Stomach smooth muscle (tissue), 2 donors: ENCODE results near the gene ACSM6.

Experiments
- H3K27ac ChIP-seq: one replicate; pipeline ENCODE4 v1.7.0; 2013; ENCODE audit warnings: mild to moderate bottlenecking, low read length, inconsistent platforms
- H3K27me3 ChIP-seq, 2 donors: one replicate each; pipeline ENCODE4 v1.7.0; 2013; ENCODE audit warnings: low read length in 2 of 2; ENCODE audit not compliant: insufficient read depth in 2 of 2, control insufficient read depth in 1 of 2
- H3K36me3 ChIP-seq, 2 donors: one replicate each; pipeline ENCODE4 v1.7.0; 2013; ENCODE audit warnings: low read length in 2 of 2; ENCODE audit not compliant: control insufficient read depth in 2 of 2, insufficient read depth in 2 of 2
- H3K4me1 ChIP-seq: one replicate; pipeline ENCODE4 v1.7.0; 2013; ENCODE audit warnings: low read length; ENCODE audit not compliant: control insufficient read depth, insufficient read depth
- H3K4me3 ChIP-seq, 2 donors: one replicate each; pipeline ENCODE4 v1.7.0; 2013; ENCODE audit warnings: low read length in 2 of 2
- H3K9ac ChIP-seq, 2 donors: one replicate each; pipeline ENCODE4 v1.7.0; 2013; ENCODE audit warnings: low read length in 2 of 2, mild to moderate bottlenecking in 1 of 2
- H3K9me3 ChIP-seq, 2 donors: one replicate each; pipeline ENCODE4 v1.7.0; 2013; ENCODE audit warnings: low read length in 2 of 2; ENCODE audit not compliant: control insufficient read depth in 2 of 2
- donor health status: healthy.
- donor health status: Pancreatic carcinoma.

The ACSM6 gene

DNA sequence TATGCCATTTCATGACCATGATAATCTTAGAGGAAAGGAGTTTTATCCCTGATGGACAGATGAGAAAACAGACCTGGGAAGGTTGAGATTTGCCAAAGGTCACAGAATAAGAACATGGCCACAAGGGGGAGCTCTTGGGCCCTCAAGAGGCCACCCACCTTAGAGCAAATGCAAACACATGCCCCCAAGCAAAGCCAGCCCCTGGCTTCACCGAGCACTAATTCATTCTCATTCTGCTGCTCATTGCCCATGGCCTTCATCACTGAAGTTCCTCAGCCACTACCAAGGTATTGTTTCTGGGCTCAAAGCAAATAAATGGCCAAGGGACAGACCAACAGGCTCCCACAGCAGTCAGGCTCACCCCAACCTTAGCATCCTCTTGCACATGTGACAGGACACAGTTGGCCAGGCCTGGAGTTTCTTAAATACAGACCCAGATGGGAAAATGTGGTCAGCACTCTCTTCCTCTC, 52.6 kb downstream of the ACSM6 start:
- H3K27ac ChIP-seq, result no peak overlapping the region

DNA sequence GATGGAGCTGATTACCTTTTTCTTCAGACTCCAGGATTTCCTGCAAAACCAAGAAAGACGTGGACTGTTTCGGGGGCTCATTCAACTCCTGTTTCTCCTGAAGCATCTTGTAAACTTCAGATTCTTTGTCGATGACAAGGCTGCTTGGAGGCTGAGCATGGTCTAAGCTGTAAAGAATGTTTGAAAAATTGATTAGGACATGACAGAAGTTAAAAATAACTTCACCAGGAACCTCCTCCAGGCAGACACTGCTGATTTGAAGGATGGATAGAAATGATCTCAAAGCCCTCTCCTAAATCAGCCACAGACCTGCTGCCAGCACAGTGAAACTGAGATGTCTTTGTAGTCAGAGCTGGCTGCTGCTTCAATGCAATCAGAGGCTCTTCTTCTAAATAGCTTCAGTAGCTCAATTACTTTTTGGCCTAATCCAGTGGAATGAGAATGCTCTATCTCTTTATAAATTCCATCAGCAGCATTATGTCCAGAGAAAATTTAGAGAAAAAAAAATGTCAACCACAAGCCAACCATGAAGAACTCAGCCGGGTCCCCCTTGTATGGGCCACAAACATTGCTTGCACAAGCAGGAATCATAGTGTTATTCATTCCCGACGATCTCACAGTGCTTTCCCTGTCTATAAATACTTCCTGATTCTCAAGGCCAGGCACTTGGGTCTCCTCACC, 53.3 kb downstream of the ACSM6 start:
- Histone ChIP-seq H3K9ac (no peak overlapping the region), H3K4me1 (peaks cover 16% of the 10 kb centered on the region), H3K36me3 (peaks cover 0 to 3% of the 10 kb centered on the region in 2 donors), H3K27me3 (no peaks in the 10 kb centered on the region), H3K9me3 (no peaks in the 10 kb centered on the region), H3K27ac (no peak overlapping the region), H3K4me3 (no peak overlapping the region)

More for the DNA sequence above, 52.6 kb downstream of the ACSM6 start:
- Histone ChIP-seq H3K9me3 (no peaks in the 10 kb centered on the region), H3K4me3 (no peak overlapping the region), H3K9ac (no peak overlapping the region), H3K36me3 (peaks cover 0 to 3% of the 10 kb centered on the region in 2 donors), H3K27me3 (no peaks in the 10 kb centered on the region), H3K4me1 (peaks cover 16% of the 10 kb centered on the region)

DNA sequence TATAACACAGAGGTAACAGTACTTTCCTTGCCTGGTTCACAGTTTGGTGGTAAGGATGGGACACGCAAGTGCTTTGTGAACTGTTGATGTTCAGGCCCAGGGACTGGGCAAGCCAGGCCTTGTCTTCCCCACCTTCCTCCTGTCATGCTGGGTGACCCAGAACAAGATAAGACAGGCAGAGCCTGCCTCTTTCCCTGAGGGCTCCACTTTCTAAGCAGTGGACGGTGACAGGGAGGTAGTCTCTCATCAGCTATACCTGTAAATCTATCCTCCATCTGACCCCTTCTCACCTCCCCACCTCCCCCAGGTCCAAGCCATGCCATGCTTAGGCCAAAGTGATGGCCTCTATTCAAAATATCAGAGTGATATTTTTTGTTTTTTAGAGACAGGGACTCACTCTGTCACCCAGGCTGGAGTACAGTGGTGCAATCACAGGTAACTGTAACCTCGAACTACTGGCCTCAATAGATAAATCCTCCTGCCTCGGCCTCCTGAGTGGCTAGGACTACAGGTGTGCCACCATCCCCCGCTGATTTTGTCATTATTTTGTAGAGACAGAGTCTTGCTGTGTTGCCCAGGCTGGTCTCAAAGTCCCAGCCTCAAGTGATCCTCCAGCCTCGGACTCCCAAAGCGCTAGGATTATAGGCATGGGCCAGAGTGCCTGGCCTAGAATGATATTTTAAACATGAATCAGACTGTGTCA, 54.0 kb downstream of the ACSM6 start:
- no peak overlapping the region for H3K9ac ChIP-seq
- no peaks in the 10 kb centered on the region for H3K9me3 ChIP-seq
- H3K36me3 ChIP-seq, result peaks cover 0 to 2% of the 10 kb centered on the region in 2 donors
- no peaks in the 10 kb centered on the region for H3K27me3 ChIP-seq
- H3K4me3 ChIP-seq, result no peak overlapping the region
- H3K27ac ChIP-seq, result no peak overlapping the region
- H3K4me1 ChIP-seq, result peaks cover 16% of the 10 kb centered on the region

DNA sequence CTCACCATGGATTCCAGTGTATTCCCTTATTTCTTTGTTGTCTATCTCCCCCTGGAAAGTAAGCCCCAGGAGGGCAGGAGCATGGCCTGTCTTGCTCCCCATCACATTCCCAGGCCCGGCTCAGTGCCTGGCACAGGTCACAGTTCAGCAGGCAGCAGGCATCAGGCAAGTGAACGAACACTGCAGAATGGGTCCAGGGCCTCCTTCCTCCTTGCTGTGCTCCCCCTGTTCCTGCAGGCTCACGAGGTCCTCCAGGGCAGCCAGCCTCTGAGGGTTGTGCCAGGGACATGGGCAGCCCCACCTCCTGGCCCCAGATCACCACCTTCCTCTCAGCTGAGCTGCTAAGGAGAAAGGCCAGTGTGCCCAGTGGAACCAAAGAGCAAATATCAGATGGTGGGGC, 55.0 kb downstream of the ACSM6 start:
- H3K9ac ChIP-seq, result no peak overlapping the region
- H3K36me3 ChIP-seq, result no peaks in the 10 kb centered on the region
- peaks cover 16% of the 10 kb centered on the region for H3K4me1 ChIP-seq
- H3K9me3 ChIP-seq, result no peaks in the 10 kb centered on the region
- H3K27me3 ChIP-seq, result no peaks in the 10 kb centered on the region
- no peak overlapping the region for H3K4me3 ChIP-seq
- no peak overlapping the region for H3K27ac ChIP-seq

DNA sequence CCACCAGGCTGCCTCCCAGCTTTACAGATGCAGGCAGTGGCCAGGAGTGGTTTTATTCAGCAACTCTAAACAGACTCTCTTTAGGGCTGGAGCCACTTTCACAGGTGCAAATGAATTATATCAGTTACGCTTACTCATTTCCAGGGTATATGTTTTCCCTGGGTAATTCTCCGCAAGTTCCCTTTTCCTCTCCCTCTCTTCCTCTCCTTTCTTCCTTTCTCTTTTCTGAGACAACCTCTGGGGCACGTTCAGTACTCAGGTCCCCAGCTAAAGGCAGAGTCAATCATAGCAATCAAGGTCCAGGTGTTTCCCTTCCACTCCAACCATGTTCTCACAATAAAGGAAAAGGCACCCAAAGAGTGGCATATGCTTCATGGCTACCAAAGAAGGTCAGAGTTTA, 55.4 kb downstream of the ACSM6 start:
- Histone ChIP-seq H3K36me3 (no peaks in the 10 kb centered on the region), H3K9ac (no peak overlapping the region), H3K27me3 (no peaks in the 10 kb centered on the region), H3K4me1 (peaks cover 16% of the 10 kb centered on the region), H3K9me3 (no peaks in the 10 kb centered on the region), H3K4me3 (no peak overlapping the region), H3K27ac (no peak overlapping the region)

DNA sequence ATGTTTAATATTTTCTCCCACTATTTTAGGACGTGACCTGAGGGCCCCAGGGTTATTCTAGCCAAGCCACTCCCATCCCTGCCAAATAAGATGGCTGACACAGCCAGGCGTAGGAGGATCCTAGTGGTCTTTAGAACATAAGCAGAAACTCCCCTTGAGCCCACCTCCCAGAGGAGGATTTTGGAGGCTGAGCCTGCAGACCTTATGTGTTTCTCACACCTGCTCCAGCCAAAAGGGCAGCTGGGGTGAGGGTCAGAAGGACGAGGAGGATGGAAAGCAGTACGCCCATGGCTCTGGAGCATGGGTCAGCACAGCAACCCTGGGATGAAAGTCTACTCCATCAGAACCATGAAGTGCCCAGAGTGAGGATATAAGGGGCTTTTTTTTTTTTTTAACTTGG, 56.8 kb downstream of the ACSM6 start:
- no peak overlapping the region for H3K4me3 ChIP-seq
- no peaks in the 10 kb centered on the region for H3K9me3 ChIP-seq
- H3K9ac ChIP-seq, result no peak overlapping the region
- H3K27ac ChIP-seq, result no peak overlapping the region
- H3K36me3 ChIP-seq, result no peaks in the 10 kb centered on the region
- peaks cover 16% of the 10 kb centered on the region for H3K4me1 ChIP-seq
- H3K27me3 ChIP-seq, result no peaks in the 10 kb centered on the region

DNA sequence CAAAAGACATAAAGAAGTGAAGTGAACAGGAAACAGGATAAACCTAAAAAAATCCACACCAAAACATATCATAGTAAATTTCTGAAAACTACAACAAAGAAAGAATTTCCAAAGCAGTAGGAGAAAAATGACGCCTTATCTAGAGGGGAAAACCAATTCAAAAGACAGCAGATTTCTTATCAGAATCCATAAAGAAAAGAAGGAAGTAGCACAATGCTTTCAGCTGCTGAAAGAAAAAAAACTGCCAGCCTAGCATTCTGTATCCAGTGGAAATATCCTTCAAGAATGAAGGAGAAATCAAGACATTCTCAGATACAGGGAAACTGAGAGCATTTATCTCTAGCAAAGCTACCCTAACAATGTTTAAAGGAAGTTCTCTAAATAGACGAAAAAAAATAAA, 59.0 kb downstream of the ACSM6 start:
- Histone ChIP-seq H3K27me3 (no peaks in the 10 kb centered on the region), H3K9me3 (no peaks in the 10 kb centered on the region), H3K9ac (no peak overlapping the region), H3K4me3 (no peak overlapping the region), H3K36me3 (no peaks in the 10 kb centered on the region), H3K27ac (no peak overlapping the region), H3K4me1 (no peaks in the 10 kb centered on the region)

DNA sequence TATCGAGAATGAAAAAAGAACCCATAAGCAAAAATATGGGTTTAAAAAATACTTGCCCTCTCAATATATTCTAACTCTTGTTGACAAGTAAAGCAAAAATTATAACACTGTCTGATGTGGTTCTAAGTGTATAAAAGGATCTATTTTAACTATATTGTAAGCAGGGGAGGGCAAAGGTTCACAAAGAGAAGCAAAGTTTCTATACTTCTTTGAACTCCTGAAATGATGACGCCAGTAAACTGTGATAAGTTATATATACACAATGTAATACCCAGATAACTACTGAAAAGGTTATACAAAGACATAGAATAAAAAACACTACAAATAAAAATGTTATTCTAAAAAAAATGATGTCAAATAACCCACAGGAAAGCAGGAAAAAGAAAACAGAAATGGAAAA, 59.6 kb downstream of the ACSM6 start:
- Histone ChIP-seq H3K36me3 (no peaks in the 10 kb centered on the region), H3K27me3 (no peaks in the 10 kb centered on the region), H3K4me3 (no peak overlapping the region), H3K4me1 (no peaks in the 10 kb centered on the region), H3K9ac (no peak overlapping the region), H3K9me3 (no peaks in the 10 kb centered on the region), H3K27ac (no peak overlapping the region)

DNA sequence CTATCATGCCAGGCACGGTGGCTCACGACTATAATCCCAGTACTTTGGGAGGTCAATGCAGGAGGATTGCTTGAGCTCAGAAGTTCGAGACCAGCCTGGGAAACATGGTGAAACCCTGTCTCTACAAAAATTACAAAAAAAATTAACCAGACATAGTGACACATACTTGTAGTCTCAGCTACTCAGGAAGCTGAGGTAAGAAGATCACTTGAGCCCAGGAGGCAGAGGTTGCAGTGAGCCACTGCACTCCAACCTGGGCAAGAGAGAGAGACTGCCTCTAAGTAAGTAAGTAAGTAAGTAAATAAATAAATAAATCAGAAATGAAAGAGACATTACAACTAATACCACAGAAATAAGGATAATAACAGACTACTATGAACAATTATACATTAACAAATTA, 60.6 kb downstream of the ACSM6 start:
- H3K27me3 ChIP-seq, result no peaks in the 10 kb centered on the region
- H3K27ac ChIP-seq, result no peak overlapping the region
- no peaks in the 10 kb centered on the region for H3K4me1 ChIP-seq
- H3K4me3 ChIP-seq, result no peak overlapping the region
- H3K9ac ChIP-seq, result no peak overlapping the region
- no peaks in the 10 kb centered on the region for H3K36me3 ChIP-seq
- no peaks in the 10 kb centered on the region for H3K9me3 ChIP-seq

DNA sequence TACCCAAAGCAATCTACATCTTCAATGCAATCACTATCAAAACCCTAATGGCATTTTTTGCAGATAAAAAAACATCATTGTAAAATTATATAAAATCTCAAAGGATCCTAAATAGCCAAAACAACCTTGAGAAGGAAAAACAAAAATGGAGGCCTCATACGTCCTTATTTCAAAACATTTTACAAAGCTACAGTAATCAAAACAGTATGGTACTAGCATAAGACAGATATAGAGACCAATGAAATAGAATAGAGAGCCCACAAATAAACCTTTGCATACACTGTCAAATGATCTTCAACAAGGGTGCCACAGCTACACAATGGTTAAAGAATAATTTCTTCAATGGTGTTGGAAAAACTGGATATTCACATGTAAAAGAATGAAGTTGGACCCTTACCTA, 62.2 kb downstream of the ACSM6 start:
- Histone ChIP-seq H3K9ac (no peak overlapping the region), H3K27ac (no peak overlapping the region), H3K4me3 (no peak overlapping the region), H3K27me3 (no peaks in the 10 kb centered on the region), H3K4me1 (peaks cover 7% of the 10 kb centered on the region), H3K9me3 (no peaks in the 10 kb centered on the region), H3K36me3 (no peaks in the 10 kb centered on the region)

DNA sequence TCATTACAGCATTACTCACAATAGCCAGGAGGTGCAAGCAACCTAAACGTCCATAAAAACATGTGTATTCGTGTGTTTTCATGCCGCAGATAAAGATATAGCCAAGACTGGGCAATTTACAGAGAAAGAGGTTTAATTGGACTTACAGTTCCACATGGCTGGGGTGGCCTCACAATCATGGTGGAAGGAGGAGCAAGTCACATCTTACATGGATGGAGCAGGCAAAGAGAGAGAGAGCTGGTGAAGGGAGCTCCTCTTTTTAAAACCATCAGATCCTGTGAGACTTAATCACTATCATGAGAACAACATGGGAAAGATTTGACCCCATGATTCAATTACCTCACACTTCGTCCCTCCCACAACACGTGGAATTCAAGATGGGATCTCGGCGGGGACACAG, 63.8 kb downstream of the ACSM6 start:
- no peaks in the 10 kb centered on the region for H3K27me3 ChIP-seq
- no peaks in the 10 kb centered on the region for H3K36me3 ChIP-seq
- H3K27ac ChIP-seq, result no peak overlapping the region
- H3K9ac ChIP-seq, result no peak overlapping the region
- peaks cover 7% of the 10 kb centered on the region for H3K4me1 ChIP-seq
- no peak overlapping the region for H3K4me3 ChIP-seq
- H3K9me3 ChIP-seq, result no peaks in the 10 kb centered on the region
